ENCODE measurements around the gene TNFAIP3. TPM values are rescaled to one million over a fixed set of nuclear protein-coding genes. Genes with fewer than 3 reads are reported as not detected.
"Not testable (repeated sequence)": the region's sequence is repeated elsewhere in the genome, so short reads cannot be mapped to it uniquely, and the experiment has no call there.

TNFAIP3 gene
- total RNA-seq, 1 donor from 2014 or later = 250 TPM

GRCh38 chr6:137892271-137892708 is 25.2 kb downstream of the TNFAIP3 start:
- H3K4me3 Mint-ChIP-seq = no peak overlapping the region
- intact Hi-C loops (cut with micrococcal nuclease) = no loop called here

GRCh38 chr6:137893181-137893580 is 26.1 kb downstream of the TNFAIP3 start:
- Mint-ChIP-seq H3K27ac (no peak overlapping the region), H3K4me1 (ENCODE audit: low read depth) (peaks cover 9% of the 10 kb centered on the region), H3K4me3 (no peak overlapping the region), H3K27me3 (ENCODE audit: insufficient read depth) (no peaks in the 10 kb centered on the region), H3K9me3 (peaks cover 34% of the 10 kb centered on the region), H3K36me3 (ENCODE audit: low read depth) (peaks cover 19% of the 10 kb centered on the region)
- intact Hi-C loops (cut with micrococcal nuclease) = no loop called here
- DNase-seq (ENCODE audit: low spot score) = no peak

More at GRCh38 chr6:137892271-137892708, 25.2 kb downstream of the TNFAIP3 start:
- no peak overlapping the region for H3K27ac Mint-ChIP-seq
- peaks cover 19% of the 10 kb centered on the region for H3K36me3 Mint-ChIP-seq (ENCODE audit: low read depth)
- no peaks in the 10 kb centered on the region for H3K27me3 Mint-ChIP-seq (ENCODE audit: insufficient read depth)
- H3K4me1 Mint-ChIP-seq (ENCODE audit: low read depth) = peaks cover 9% of the 10 kb centered on the region
- no peak for DNase-seq (ENCODE audit: low spot score)
- H3K9me3 Mint-ChIP-seq = peaks cover 42% of the 10 kb centered on the region

GRCh38 chr6:137893726-137894125 is 26.7 kb downstream of the TNFAIP3 start:
- Mint-ChIP-seq H3K9me3 (peaks cover 29% of the 10 kb centered on the region), H3K36me3 (ENCODE audit: low read depth) (peaks cover 17% of the 10 kb centered on the region), H3K4me1 (ENCODE audit: low read depth) (peaks cover 9% of the 10 kb centered on the region), H3K4me3 (no peak overlapping the region), H3K27me3 (ENCODE audit: insufficient read depth) (no peaks in the 10 kb centered on the region), H3K27ac (no peak overlapping the region)
- intact Hi-C loops (cut with micrococcal nuclease) = no loop called here
- DNase-seq (ENCODE audit: low spot score) = no peak

- intact Hi-C loops (cut with micrococcal nuclease); H3K4me1 Mint-ChIP-seq (ENCODE audit: low read depth); DNase-seq (ENCODE audit: low spot score); H3K27me3 Mint-ChIP-seq (ENCODE audit: insufficient read depth); H3K4me3 Mint-ChIP-seq; H3K27ac Mint-ChIP-seq: not testable (repeated sequence)
- Mint-ChIP-seq H3K36me3 (ENCODE audit: low read depth) (peaks cover 11% of the 10 kb centered on the region), H3K9me3 (peaks cover 22% of the 10 kb centered on the region)
Observed at GRCh38 chr6:137894378-137894777, 27.3 kb downstream of the TNFAIP3 start.

GRCh38 chr6:137894779-137895385 is 27.8 kb downstream of the TNFAIP3 start:
- intact Hi-C loops (cut with micrococcal nuclease) = no loop called here

GRCh38 chr6:137896647-137897046 is 29.6 kb downstream of the TNFAIP3 start:
- intact Hi-C loops (cut with micrococcal nuclease) = no loop called here
- Mint-ChIP-seq H3K4me3 (no peak overlapping the region), H3K9me3 (peaks cover 10% of the 10 kb centered on the region), H3K27me3 (ENCODE audit: insufficient read depth) (no peaks in the 10 kb centered on the region), H3K36me3 (ENCODE audit: low read depth) (peaks cover 5% of the 10 kb centered on the region), H3K4me1 (ENCODE audit: low read depth) (no peaks in the 10 kb centered on the region), H3K27ac (no peak overlapping the region)
- DNase-seq (ENCODE audit: low spot score) = no peak

More at GRCh38 chr6:137894779-137895385, 27.8 kb downstream of the TNFAIP3 start:
- Mint-ChIP-seq H3K27ac (no peak overlapping the region), H3K4me3 (no peak overlapping the region), H3K36me3 (ENCODE audit: low read depth) (peaks cover 10% of the 10 kb centered on the region), H3K9me3 (peaks cover 17% of the 10 kb centered on the region), H3K4me1 (ENCODE audit: low read depth) (peaks cover 3% of the 10 kb centered on the region), H3K27me3 (ENCODE audit: insufficient read depth) (no peaks in the 10 kb centered on the region)
- no peak for DNase-seq (ENCODE audit: low spot score)

- no peak overlapping the region for H3K27ac Mint-ChIP-seq
- H3K9me3 Mint-ChIP-seq = peaks cover 4% of the 10 kb centered on the region
- no peaks in the 10 kb centered on the region for H3K27me3 Mint-ChIP-seq (ENCODE audit: insufficient read depth)
- no peak for DNase-seq (ENCODE audit: low spot score)
- H3K36me3 Mint-ChIP-seq (ENCODE audit: low read depth) = peaks cover 4% of the 10 kb centered on the region
- H3K4me1 Mint-ChIP-seq (ENCODE audit: low read depth) = peaks cover 31% of the 10 kb centered on the region
- intact Hi-C loops (cut with micrococcal nuclease) = no loop called here
- no peak overlapping the region for H3K4me3 Mint-ChIP-seq
Observed at GRCh38 chr6:137900815-137901214, 33.8 kb downstream of the TNFAIP3 start.

GRCh38 chr6:137901454-137901853 is 34.4 kb downstream of the TNFAIP3 start:
- no peak overlapping the region for H3K27ac Mint-ChIP-seq
- peaks cover 4% of the 10 kb centered on the region for H3K36me3 Mint-ChIP-seq (ENCODE audit: low read depth)
- no peak overlapping the region for H3K4me3 Mint-ChIP-seq
- no peaks in the 10 kb centered on the region for H3K27me3 Mint-ChIP-seq (ENCODE audit: insufficient read depth)
- DNase-seq (ENCODE audit: low spot score) = no peak
- peaks cover 37% of the 10 kb centered on the region for H3K4me1 Mint-ChIP-seq (ENCODE audit: low read depth)
- H3K9me3 Mint-ChIP-seq = no peaks in the 10 kb centered on the region
- intact Hi-C loops (cut with micrococcal nuclease) = no loop called here

GRCh38 chr6:137902699-137903098 is 35.6 kb downstream of the TNFAIP3 start:
- no peaks in the 10 kb centered on the region for H3K27me3 Mint-ChIP-seq (ENCODE audit: insufficient read depth)
- no peak overlapping the region for H3K4me3 Mint-ChIP-seq
- peak overlapping the region; percentile 40 for H3K27ac Mint-ChIP-seq
- intact Hi-C loops (cut with micrococcal nuclease) = no loop called here
- H3K9me3 Mint-ChIP-seq = no peaks in the 10 kb centered on the region
- peaks cover 47% of the 10 kb centered on the region for H3K4me1 Mint-ChIP-seq (ENCODE audit: low read depth)
- H3K36me3 Mint-ChIP-seq (ENCODE audit: low read depth) = peaks cover 2% of the 10 kb centered on the region
- DNase-seq (ENCODE audit: low spot score) = no peak

- intact Hi-C loops (cut with micrococcal nuclease) = no loop called here
- Mint-ChIP-seq H3K36me3 (ENCODE audit: low read depth) (peaks cover 2% of the 10 kb centered on the region), H3K4me3 (peak overlapping the region; percentile 11), H3K4me1 (ENCODE audit: low read depth) (peaks cover 51% of the 10 kb centered on the region), H3K9me3 (no peaks in the 10 kb centered on the region), H3K27ac (peak overlapping the region; percentile 97), H3K27me3 (ENCODE audit: insufficient read depth) (no peaks in the 10 kb centered on the region)
- DNase-seq (ENCODE audit: low spot score) = no peak
Observed at GRCh38 chr6:137903274-137903932, 36.3 kb downstream of the TNFAIP3 start.

GRCh38 chr6:137903933-137904821 is 37.1 kb downstream of the TNFAIP3 start:
- H3K4me3 Mint-ChIP-seq = peak overlapping the region; percentile 19
- no peak for DNase-seq (ENCODE audit: low spot score)
- peaks cover 2% of the 10 kb centered on the region for H3K36me3 Mint-ChIP-seq (ENCODE audit: low read depth)
- peaks cover 59% of the 10 kb centered on the region for H3K4me1 Mint-ChIP-seq (ENCODE audit: low read depth)
- intact Hi-C loops (cut with micrococcal nuclease) = loop anchor here (1.0 kb wide), 6 partner anchors 21 to 247 kb away; no protein-coding TSS in a partner anchor
- peak overlapping the region; percentile 97 for H3K27ac Mint-ChIP-seq
- no peaks in the 10 kb centered on the region for H3K27me3 Mint-ChIP-seq (ENCODE audit: insufficient read depth)
- H3K9me3 Mint-ChIP-seq = no peaks in the 10 kb centered on the region

- no peak for DNase-seq (ENCODE audit: low spot score)
- H3K27me3 Mint-ChIP-seq (ENCODE audit: insufficient read depth) = no peaks in the 10 kb centered on the region
- peaks cover 2% of the 10 kb centered on the region for H3K36me3 Mint-ChIP-seq (ENCODE audit: low read depth)
- no peaks in the 10 kb centered on the region for H3K9me3 Mint-ChIP-seq
- intact Hi-C loops (cut with micrococcal nuclease) = loop anchor here (1.0 to 5.0 kb wide), 13 partner anchors 22 to 688 kb away; partner anchors contain the start of genes IFNGR1 and TNFAIP3
- peaks cover 67% of the 10 kb centered on the region for H3K4me1 Mint-ChIP-seq (ENCODE audit: low read depth)
- peak overlapping the region; percentile 97 for H3K27ac Mint-ChIP-seq
- H3K4me3 Mint-ChIP-seq = peak overlapping the region; percentile 72
Observed at GRCh38 chr6:137904822-137905617, 38.0 kb downstream of the TNFAIP3 start.

All from activated T-helper 1 cell treated with anti-CD3 and anti-CD28 coated beads, Interleukin-12 subunit alpha, Interleukin-12 subunit beta, Interleukin-2, Interleukin-4 antibody, amounts not matched to agents 30 ng/mL and 10 ng/mL and 1 ng/mL, durations not matched to agents 14 hours and 24 hours and 36 hours (primary cell).